Lower leg skin (tissue), 3 donors: ENCODE measurements around the gene LRRC15.

Experiments used
- CTCF ChIP-seq, 3 donors: fragments of 450-650 bp; IDR thresholded peaks; one replicate each; pipeline ENCODE4 v1.5.1; 2016; ENCODE audit warnings: antibody characterized with exemption in 3 of 3, mild to moderate bottlenecking in 3 of 3, moderate library complexity in 2 of 3
- POLR2A ChIP-seq, 2 donors: fragments of 450-650 bp; IDR thresholded peaks; one replicate each; pipeline ENCODE4 v1.6.1; 2016 to 2017; ENCODE audit warnings: antibody characterized with exemption in 2 of 2, mild to moderate bottlenecking in 1 of 2, moderate library complexity in 1 of 2

GRCh38 chr3:194364652-194365434, 4.7 kb downstream of the LRRC15 start:
- TF ChIP-seq CTCF (IDR thresholded peaks at IDR 0.05) (no peak), POLR2A (IDR thresholded peaks at IDR 0.05) (no peak)
